H7 (cell line): ENCODE measurements around the gene CHTF8. TPM values are rescaled to one million over a fixed set of nuclear protein-coding genes. Genes with fewer than 3 reads are reported as not detected.
"Not testable (repeated sequence)": the region's sequence is repeated elsewhere in the genome, so short reads cannot be mapped to it uniquely, and the experiment has no call there.

ENCODE experiments used
- DNase-seq: peaks from one replicate; pipeline ENCODE4 v3.0.0; 2012
- H3K27me3 ChIP-seq: 2 replicates; pipeline ENCODE4 v1.6.0; 2011; ENCODE audit warnings: mild to moderate bottlenecking, low read length; ENCODE audit not compliant: control insufficient read depth, insufficient read depth
- H3K36me3 ChIP-seq: replicated peaks from 2 replicates; pipeline ENCODE4 v1.5.1; 2011; ENCODE audit warnings: low read length; ENCODE audit not compliant: control insufficient read depth, insufficient read depth
- H3K4me3 ChIP-seq: 2 replicates; pipeline ENCODE4 v1.5.1; 2011; ENCODE audit warnings: low read depth, mild to moderate bottlenecking, control low read depth, low read length, moderate library complexity; ENCODE audit not compliant: insufficient read depth
- total RNA-seq: library from RNA; depleted of rRNA; stranded (reverse); fragments of >200 nt; shearing (Covaris generic); gene quantifications from 2 replicates; pipeline ENCODE4 v1.2.3, GENCODE V29; 2014

CHTF8 gene
- total RNA-seq, 1 experiment from 2014 or later = 98.1 TPM

GRCh38 chr16:69150146-69150865, 17.9 kb upstream of the CHTF8 start:
- Histone ChIP-seq H3K36me3 (peaks cover 24% of the 10 kb centered on the region), H3K4me3 (no peak overlapping the region), H3K27me3 (no peaks in the 10 kb centered on the region)
- peak; percentile 78 for DNase-seq

- not testable (repeated sequence) for H3K27me3 ChIP-seq, H3K4me3 ChIP-seq, DNase-seq
- H3K36me3 ChIP-seq = peaks cover 21% of the 10 kb centered on the region
These were observed 17.2 kb upstream of the CHTF8 start for GRCh38 chr16:69149621-69150020.

- Histone ChIP-seq H3K27me3 (no peaks in the 10 kb centered on the region), H3K4me3 (no peak overlapping the region), H3K36me3 (peaks cover 24% of the 10 kb centered on the region)
- no peak for DNase-seq
These were observed 13.3 kb upstream of the CHTF8 start for GRCh38 chr16:69145658-69146057.

- peaks cover 33% of the 10 kb centered on the region for H3K36me3 ChIP-seq
- no peak overlapping the region for H3K4me3 ChIP-seq
- DNase-seq = no peak
- no peaks in the 10 kb centered on the region for H3K27me3 ChIP-seq
These were observed 10.7 kb upstream of the CHTF8 start for GRCh38 chr16:69143116-69143515.

- DNase-seq = no peak
- no peak overlapping the region for H3K4me3 ChIP-seq
- peaks cover 36% of the 10 kb centered on the region for H3K36me3 ChIP-seq
- H3K27me3 ChIP-seq = no peaks in the 10 kb centered on the region
These were observed 9.5 kb upstream of the CHTF8 start for GRCh38 chr16:69141936-69142335.

- Histone ChIP-seq H3K27me3 (no peaks in the 10 kb centered on the region), H3K4me3 (no peak overlapping the region), H3K36me3 (peaks cover 39% of the 10 kb centered on the region)
- no peak for DNase-seq
These were observed 8.6 kb upstream of the CHTF8 start for GRCh38 chr16:69141014-69141413.

- peaks cover 36% of the 10 kb centered on the region for H3K36me3 ChIP-seq
- H3K4me3 ChIP-seq, H3K27me3 ChIP-seq, DNase-seq: not testable (repeated sequence)
These were observed 7.1 kb upstream of the CHTF8 start for GRCh38 chr16:69139464-69139863.

GRCh38 chr16:69138608-69139007, 6.2 kb upstream of the CHTF8 start:
- Histone ChIP-seq H3K4me3 (no peak overlapping the region), H3K27me3 (no peaks in the 10 kb centered on the region), H3K36me3 (peaks cover 35% of the 10 kb centered on the region)
- no peak for DNase-seq

- no peak for DNase-seq
- H3K36me3 ChIP-seq = peaks cover 8% of the 10 kb centered on the region
- H3K4me3 ChIP-seq = peak overlapping the region; percentile 68
- no peaks in the 10 kb centered on the region for H3K27me3 ChIP-seq
These were observed 1.1 kb upstream of the CHTF8 start for GRCh38 chr16:69133373-69133954.

- Histone ChIP-seq H3K4me3 (peak overlapping the region; percentile 68), H3K36me3 (peaks cover 3% of the 10 kb centered on the region), H3K27me3 (no peaks in the 10 kb centered on the region)
- peak; percentile 99 for DNase-seq
These were observed 457 bp downstream of the CHTF8 start for GRCh38 chr16:69131839-69132423.

GRCh38 chr16:69131167-69131838, 1.1 kb downstream of the CHTF8 start:
- no peaks in the 10 kb centered on the region for H3K36me3 ChIP-seq
- peak; percentile 88 for DNase-seq
- H3K27me3 ChIP-seq = no peaks in the 10 kb centered on the region
- H3K4me3 ChIP-seq = peak overlapping the region; percentile 68

- H3K36me3 ChIP-seq = no peaks in the 10 kb centered on the region; the same call in 1 of the 2 replicates
- no peak overlapping the region for H3K4me3 ChIP-seq
- no peaks in the 10 kb centered on the region for H3K27me3 ChIP-seq
- DNase-seq = no peak
These were observed 1.9 kb downstream of the CHTF8 start for GRCh38 chr16:69130461-69130860.

GRCh38 chr16:69127966-69128510, 4.3 kb downstream of the CHTF8 start:
- no peak overlapping the region for H3K4me3 ChIP-seq
- no peak for DNase-seq
- H3K27me3 ChIP-seq = no peaks in the 10 kb centered on the region
- H3K36me3 ChIP-seq = no peaks in the 10 kb centered on the region; the same call in 1 of the 2 replicates

- not testable (repeated sequence) for H3K36me3 ChIP-seq, DNase-seq, H3K4me3 ChIP-seq, H3K27me3 ChIP-seq
These were observed 5.6 kb downstream of the CHTF8 start for GRCh38 chr16:69126801-69127200.
